HEK293 (cell line): ENCODE results near the gene PHACTR1.

Experiments used
- CTCF ChIA-PET: fragments of 350-600 bp; formaldehyde crosslinking; extraction: SDS; loops from one replicate; lab custom pipeline; 2021; ENCODE audit warnings: antibody characterized with exemption; lab: Yijun Ruan, JAX
- POLR2A ChIA-PET: fragments of 300-600 bp; formaldehyde crosslinking; extraction: SDS; loops from one replicate; lab custom pipeline; 2020; ENCODE audit warnings: antibody characterized with exemption, inconsistent platforms; lab: Yijun Ruan, JAX
- H3K27ac ChIP-seq: fragments of 200-500 bp; sonication (Bioruptor generic); 2 replicates; pipeline ENCODE4 v1.5.1; 2014; ENCODE audit warnings: low read depth, low read length, control low read depth, inconsistent platforms; ENCODE audit errors: extremely low read depth
- H3K36me3 ChIP-seq, 2 experiments: fragments of 200-500 bp in 1 of 2; sonication (Bioruptor generic) in 1 of 2; 1 replicate in 1 of 2; 2 replicates in 1 of 2; pipeline ENCODE4 v1.5.1; 2014 to 2017; ENCODE audit warnings: inconsistent platforms in 2 of 2, low read length in 2 of 2; ENCODE audit not compliant: control insufficient read depth in 2 of 2, insufficient read depth in 1 of 2
- H3K4me1 ChIP-seq: fragments of 200-500 bp; sonication (Bioruptor generic); 2 replicates; pipeline ENCODE4 v1.5.1; 2014; ENCODE audit warnings: mild to moderate bottlenecking, low read length, inconsistent platforms; ENCODE audit not compliant: control insufficient read depth, insufficient read depth
- H3K4me3 ChIP-seq: 2 replicates; pipeline ENCODE4 v1.5.1; 2011; ENCODE audit warnings: low read depth, mild to moderate bottlenecking, control low read depth, low read length, moderate library complexity
- H3K9me3 ChIP-seq: fragments of 200-500 bp; sonication (Bioruptor generic); 2 replicates; pipeline ENCODE4 v1.5.1; 2014; ENCODE audit warnings: low read depth, low read length, inconsistent platforms; ENCODE audit not compliant: control insufficient read depth, insufficient read depth
- GLI4 ChIP-seq: fragments of 450-650 bp; formaldehyde crosslinking; IDR thresholded peaks from 2 replicates; pipeline ENCODE4 v1.5.1; 2016; ENCODE audit warnings: missing biosample characterization, missing genetic modification characterization
- TRIM28 ChIP-seq: IDR thresholded peaks from 2 replicates; pipeline ENCODE4 v1.6.1; 2011; ENCODE audit warnings: low read length, control low read depth, borderline replicate concordance
- ZBTB48 ChIP-seq: fragments of 450-650 bp; formaldehyde crosslinking; IDR thresholded peaks from 2 replicates; pipeline ENCODE4 v1.5.1; 2016; ENCODE audit warnings: missing biosample characterization, missing genetic modification characterization
- ZFP41 ChIP-seq: fragments of 450-650 bp; formaldehyde crosslinking; IDR thresholded peaks from 2 replicates; pipeline ENCODE4 v1.5.1; 2016; ENCODE audit warnings: missing biosample characterization, missing genetic modification characterization, borderline replicate concordance
- ZFP69B ChIP-seq: fragments of 450-650 bp; formaldehyde crosslinking; IDR thresholded peaks from 2 replicates; pipeline ENCODE4 v1.5.1; 2016; ENCODE audit warnings: missing biosample characterization, missing genetic modification characterization
- ZNF133 ChIP-seq: fragments of 450-650 bp; formaldehyde crosslinking; IDR thresholded peaks from 2 replicates; pipeline ENCODE4 v1.5.1; 2016; ENCODE audit warnings: missing biosample characterization, missing genetic modification characterization
- ZNF138 ChIP-seq: fragments of 450-650 bp; formaldehyde crosslinking; IDR thresholded peaks from 2 replicates; pipeline ENCODE4 v1.5.1; 2016; ENCODE audit warnings: missing biosample characterization, missing genetic modification characterization, borderline replicate concordance
- ZNF26 ChIP-seq: fragments of 450-650 bp; formaldehyde crosslinking; IDR thresholded peaks from 2 replicates; pipeline ENCODE4 v1.5.1; 2016; ENCODE audit warnings: missing biosample characterization, missing genetic modification characterization
- ZNF266 ChIP-seq: fragments of 450-650 bp; formaldehyde crosslinking; IDR thresholded peaks from 2 replicates; pipeline ENCODE4 v1.5.1; 2016; ENCODE audit warnings: missing biosample characterization, missing genetic modification characterization, low read depth
- ZNF366 ChIP-seq: fragments of 450-650 bp; formaldehyde crosslinking; conservative IDR thresholded peaks from 2 replicates; pipeline ENCODE4 v1.5.1; 2016; ENCODE audit warnings: missing biosample characterization, missing genetic modification characterization
- ZNF404 ChIP-seq: fragments of 450-650 bp; formaldehyde crosslinking; IDR thresholded peaks from 2 replicates; pipeline ENCODE4 v1.5.1; 2017; ENCODE audit warnings: missing biosample characterization, missing genetic modification characterization
- ZNF518A ChIP-seq: fragments of 450-650 bp; formaldehyde crosslinking; conservative IDR thresholded peaks from 2 replicates; pipeline ENCODE4 v1.5.1; 2016; ENCODE audit warnings: low read depth, missing biosample characterization, missing genetic modification characterization
- ZNF558 ChIP-seq: fragments of 450-650 bp; formaldehyde crosslinking; IDR thresholded peaks from 2 replicates; pipeline ENCODE4 v1.5.1; 2016; ENCODE audit warnings: missing biosample characterization, missing genetic modification characterization
- ZNF560 ChIP-seq: fragments of 450-650 bp; formaldehyde crosslinking; IDR thresholded peaks from 2 replicates; pipeline ENCODE4 v1.5.1; 2017; ENCODE audit warnings: missing biosample characterization, missing genetic modification characterization, borderline replicate concordance
- ZNF629 ChIP-seq: fragments of 450-650 bp; formaldehyde crosslinking; IDR thresholded peaks from 2 replicates; pipeline ENCODE4 v1.5.1; 2017; ENCODE audit warnings: missing biosample characterization, missing genetic modification characterization
- ZNF645 ChIP-seq: fragments of 450-650 bp; formaldehyde crosslinking; IDR thresholded peaks from 2 replicates; pipeline ENCODE4; 2016; ENCODE audit warnings: missing biosample characterization, missing genetic modification characterization
- ZNF837 ChIP-seq: fragments of 450-650 bp; formaldehyde crosslinking; IDR thresholded peaks from 2 replicates; pipeline ENCODE4 v1.5.1; 2016; ENCODE audit warnings: missing biosample characterization, missing genetic modification characterization
- ZSCAN18 ChIP-seq: fragments of 450-650 bp; formaldehyde crosslinking; IDR thresholded peaks from 2 replicates; pipeline ENCODE4 v1.5.1; 2016; ENCODE audit warnings: missing biosample characterization, missing genetic modification characterization

The PHACTR1 gene

DNA sequence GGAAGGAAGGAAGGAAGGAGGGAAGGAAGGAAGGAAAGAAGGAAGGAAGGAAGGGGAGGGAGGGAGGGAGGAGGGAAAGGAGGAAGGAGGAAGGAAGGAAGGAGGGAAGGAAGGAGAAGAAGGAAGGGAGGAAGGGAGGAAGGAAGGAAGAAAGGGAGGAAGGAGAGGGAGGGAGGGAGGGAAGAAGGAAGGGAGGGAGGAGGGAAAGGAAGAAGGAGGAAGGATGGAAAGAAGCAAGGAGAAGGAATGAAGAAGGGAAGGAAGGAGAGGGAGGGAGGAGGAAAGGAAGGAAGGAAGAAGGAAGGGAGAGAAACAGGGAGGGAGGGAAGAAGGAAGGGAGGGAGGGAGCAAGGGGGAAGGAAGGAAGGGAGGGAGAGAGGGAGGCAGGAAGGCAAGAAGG, 204.9 kb downstream of the PHACTR1 start:
- CTCF ChIA-PET, result interaction anchor here (1.0 to 1.5 kb wide), 2 partner anchors 10 kb away, joined by 5 to 14 read pairs; no protein-coding TSS in a partner anchor
- H3K27ac ChIP-seq, result no peak overlapping the region
- H3K9me3 ChIP-seq, result no peaks in the 10 kb centered on the region
- no peaks in the 10 kb centered on the region for H3K4me1 ChIP-seq
- TF ChIP-seq ZNF366 (tag by site-specific recombination), result peak; percentile 66; the same call in 1 of the 2 replicates
- TF ChIP-seq GLI4 (tag by site-specific recombination), result no peak
- POLR2A ChIA-PET, result interaction anchor here (1.6 kb wide), 1 partner anchor 407 kb away, joined by 4 read pairs; the partner anchor contains the start of gene TBC1D7
- H3K36me3 ChIP-seq, result no peaks in the 10 kb centered on the region
- no peak overlapping the region for H3K4me3 ChIP-seq

GRCh38 chr6:12923644-12924235, 207.2 kb downstream of the PHACTR1 start:
- Histone ChIP-seq H3K9me3 (no peaks in the 10 kb centered on the region), H3K36me3 (no peaks in the 10 kb centered on the region), H3K4me3 (no peak overlapping the region), H3K27ac (no peak overlapping the region), H3K4me1 (no peaks in the 10 kb centered on the region)
- TF ChIP-seq ZNF558 (tag by site-specific recombination), result peak; percentile 91
- no peak for TF ChIP-seq ZNF645 (tag by site-specific recombination)
- no peak for TF ChIP-seq ZNF133 (tag by site-specific recombination)
- no peak for TF ChIP-seq ZFP69B (tag by site-specific recombination)
- no peak for TF ChIP-seq ZNF138
- no peak for TF ChIP-seq ZBTB48 (tag by site-specific recombination)
- no peak for TF ChIP-seq TRIM28
- ChIA-PET POLR2A (no interaction called here), CTCF (interaction anchor here (0.5 to 1.4 kb wide), 4 partner anchors 12 to 1335 kb away, joined by 3 to 7 read pairs (median 4); no protein-coding TSS in a partner anchor)

GRCh38 chr6:12924911-12925310, 208.3 kb downstream of the PHACTR1 start:
- ChIA-PET POLR2A (no interaction called here), CTCF (interaction anchor here (0.6 to 1.4 kb wide), 2 partner anchors 13 to 47 kb away, joined by 3 to 7 read pairs; no protein-coding TSS in a partner anchor)

More at GRCh38 chr6:12924911-12925310, 208.3 kb downstream of the PHACTR1 start:
- Histone ChIP-seq H3K4me3 (no peak overlapping the region), H3K9me3 (no peaks in the 10 kb centered on the region), H3K27ac (no peak overlapping the region)
- TF ChIP-seq ZNF366 (tag by site-specific recombination) (no peak), ZSCAN18 (tag by site-specific recombination) (no peak), ZFP41 (tag by site-specific recombination) (no peak), ZNF518A (tag by site-specific recombination) (no peak), ZNF266 (tag by site-specific recombination) (no peak), ZNF26 (no peak), ZNF837 (tag by site-specific recombination) (no peak), ZNF404 (tag by site-specific recombination) (no peak), ZNF629 (no peak), ZNF560 (no peak)
- TF ChIP-seq, all 188 proteins: peak for 0
- Histone ChIP-seq H3K36me3 (no peaks in the 10 kb centered on the region), H3K4me1 (no peaks in the 10 kb centered on the region)
